HG03442 (cell line): Measurements from ENCODE around the gene FAXDC2.

Source experiments
- ATAC-seq: cut with Tn5 transposase; IDR thresholded peaks from one replicate; pipeline ENCODE4 v1.9.1; 2021; ENCODE audit warnings: mild to moderate bottlenecking, moderate library complexity; ENCODE audit not compliant: unreplicated experiment

Gene FAXDC2, protein sequence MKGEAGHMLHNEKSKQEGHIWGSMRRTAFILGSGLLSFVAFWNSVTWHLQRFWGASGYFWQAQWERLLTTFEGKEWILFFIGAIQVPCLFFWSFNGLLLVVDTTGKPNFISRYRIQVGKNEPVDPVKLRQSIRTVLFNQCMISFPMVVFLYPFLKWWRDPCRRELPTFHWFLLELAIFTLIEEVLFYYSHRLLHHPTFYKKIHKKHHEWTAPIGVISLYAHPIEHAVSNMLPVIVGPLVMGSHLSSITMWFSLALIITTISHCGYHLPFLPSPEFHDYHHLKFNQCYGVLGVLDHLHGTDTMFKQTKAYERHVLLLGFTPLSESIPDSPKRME

DNA sequence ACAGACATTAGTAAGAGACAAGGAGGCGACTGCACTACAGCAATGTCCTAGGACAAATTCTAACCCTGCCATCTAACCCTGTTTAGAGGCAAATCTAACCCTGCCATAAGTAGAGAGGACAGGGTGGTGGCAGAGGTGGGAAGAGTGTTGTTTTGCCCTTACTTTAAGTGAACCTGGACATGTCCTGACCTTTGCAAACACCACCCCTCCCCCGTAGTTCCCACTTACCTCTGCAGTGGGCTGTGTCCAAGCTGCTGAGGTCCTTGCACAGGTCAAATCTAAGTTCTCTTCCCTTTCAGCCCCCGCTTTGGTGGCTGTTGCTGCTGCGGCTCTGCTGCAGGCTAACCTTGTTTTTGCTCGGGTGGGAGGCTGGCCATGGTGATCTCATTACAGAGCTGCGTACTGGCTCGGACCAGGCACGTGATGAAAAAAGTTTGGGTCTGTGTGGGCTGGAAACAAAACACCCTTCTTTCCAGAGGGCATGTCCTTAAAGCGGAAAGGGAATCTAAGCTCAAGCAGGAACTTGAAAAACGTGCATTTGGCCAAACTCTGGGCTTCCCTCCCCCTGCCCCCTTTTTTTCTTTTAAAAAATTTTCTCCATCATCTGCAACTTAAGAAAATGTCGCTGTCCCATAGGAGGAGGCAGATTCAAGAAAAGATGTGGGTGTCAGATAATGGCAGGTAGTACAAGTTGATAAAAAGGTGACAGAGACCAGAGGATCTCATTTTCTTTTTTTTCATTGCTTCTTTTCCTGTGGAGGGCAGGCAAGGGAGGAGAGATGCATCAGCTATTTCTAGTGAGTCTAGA is at the start of gene FAXDC2:
Gene FAXDC2, minus strand, starts transcription at position 349 of the 808 bp plus-strand sequence. CDS start 12,425 bp downstream, outside the sequence.
- peak; percentile 58 for ATAC-seq

DNA sequence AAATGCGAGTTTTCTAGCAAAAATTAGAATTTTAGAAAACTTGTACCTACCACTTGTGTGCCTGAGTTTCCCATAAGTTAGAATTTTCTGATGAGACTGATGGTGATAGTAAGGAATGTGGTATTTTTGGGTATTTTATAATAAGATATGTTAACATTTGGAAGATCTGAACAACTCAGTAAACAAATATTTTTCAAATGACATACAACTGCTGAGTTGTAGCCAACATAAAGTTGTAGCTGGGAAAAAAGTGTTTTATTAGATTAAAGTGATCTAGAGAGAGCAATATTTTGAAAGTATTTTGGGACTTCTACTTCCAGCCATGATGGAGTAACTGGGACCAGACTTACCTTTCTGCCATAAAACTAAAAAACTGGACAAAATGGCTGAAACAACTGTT is 49.7 kb upstream of the FAXDC2 start:
- no peak for ATAC-seq

GRCh38 chr5:154899151-154899816 is 48.9 kb upstream of the FAXDC2 start:
- no peak for ATAC-seq

- no peak for ATAC-seq
Measured at GRCh38 chr5:154898210-154898609, 47.8 kb upstream of the FAXDC2 start.

DNA sequence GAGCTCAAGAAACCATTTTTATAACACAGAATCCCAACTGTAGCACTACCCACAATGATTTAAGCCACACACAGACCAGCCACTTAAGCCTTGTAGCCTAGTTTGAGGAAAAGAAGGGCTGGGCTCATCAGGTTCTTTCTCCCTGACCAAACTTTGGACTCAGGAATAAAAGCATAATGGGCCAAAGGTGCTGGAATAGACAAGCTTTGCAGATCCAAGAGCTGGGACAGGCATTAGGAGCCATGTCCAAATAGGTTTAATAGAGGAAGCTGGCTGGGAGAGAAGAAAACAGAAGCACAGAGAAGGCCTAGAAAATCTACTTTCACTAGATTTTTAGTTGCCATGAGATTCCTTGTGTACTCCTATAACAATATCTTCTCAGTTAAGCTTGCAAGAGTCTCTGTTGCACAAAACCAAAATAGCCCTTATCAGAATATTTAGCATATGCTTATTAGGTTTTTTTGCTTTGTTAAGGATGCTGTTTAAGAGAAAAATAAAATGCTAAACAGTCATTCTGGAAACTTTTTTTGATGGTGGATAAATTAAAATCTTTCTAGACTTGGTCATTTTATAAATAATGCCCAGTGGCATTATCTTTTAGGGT is 46.3 kb upstream of the FAXDC2 start:
- ATAC-seq: no peak

DNA sequence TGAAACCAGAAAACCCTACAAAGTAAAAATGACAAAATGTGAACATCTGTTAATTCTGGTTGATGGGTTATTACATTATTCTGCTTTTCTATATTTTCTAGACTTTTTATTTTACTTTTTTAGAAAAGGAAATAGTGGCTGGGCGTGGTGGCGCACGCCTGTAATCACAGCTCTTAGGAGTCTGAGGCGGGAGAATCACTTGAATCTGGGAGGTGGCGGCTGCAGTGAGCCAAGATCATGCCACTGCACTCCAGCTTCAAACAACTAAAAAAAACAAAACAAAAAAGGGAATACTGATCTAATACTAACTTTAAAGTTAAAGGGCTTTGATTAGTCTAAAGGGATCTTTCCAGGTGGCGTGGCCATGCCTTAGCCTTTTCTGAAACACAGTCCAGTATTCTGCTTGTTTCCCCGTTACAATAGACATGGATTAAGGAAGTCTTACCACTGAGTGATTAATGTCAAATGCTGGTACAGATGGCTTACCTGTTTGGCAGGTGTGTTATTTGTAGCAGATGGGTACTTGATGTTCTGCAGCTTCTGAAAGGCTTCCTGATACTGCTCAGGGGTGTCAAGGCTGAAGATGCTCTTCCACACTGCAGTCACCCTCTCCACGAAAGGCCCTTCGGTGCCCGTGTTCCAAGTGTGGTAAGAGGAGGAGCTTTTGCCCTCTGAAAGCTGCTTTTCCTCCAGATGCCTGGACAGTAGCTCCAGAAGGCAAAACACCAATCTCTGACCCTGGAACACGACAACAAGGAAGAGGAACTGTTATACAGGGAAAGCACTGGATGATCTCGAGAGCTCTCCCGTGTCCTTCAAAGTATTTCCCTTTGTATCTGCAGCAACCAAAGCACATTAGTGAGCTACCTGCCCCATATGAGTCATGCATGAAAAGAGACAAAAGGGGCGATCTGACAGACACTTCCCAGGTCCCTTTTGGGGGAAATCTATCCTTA is 45.5 kb upstream of the FAXDC2 start:
- no peak for ATAC-seq

DNA sequence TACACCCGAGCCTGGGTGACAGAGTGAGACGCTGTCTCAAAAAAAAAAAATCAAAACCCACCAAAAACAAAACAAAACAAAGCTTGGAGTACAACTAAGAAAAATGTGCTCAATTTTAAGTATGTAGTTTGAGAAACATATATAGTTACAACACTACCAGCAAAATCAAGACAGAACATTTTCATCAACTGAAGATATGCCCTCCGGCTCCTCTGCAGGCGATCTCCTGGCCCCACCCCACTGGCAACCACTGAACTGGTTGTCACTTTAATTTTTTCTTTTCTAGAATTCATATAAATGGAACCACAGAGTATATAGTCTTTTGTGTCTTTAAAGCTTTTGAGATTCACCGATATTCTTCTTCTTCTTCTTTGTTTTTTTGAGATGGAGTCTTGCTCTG is 43.0 kb upstream of the FAXDC2 start:
- ATAC-seq: no peak

GRCh38 chr5:154892369-154892771 is 42.0 kb upstream of the FAXDC2 start:
- no peak for ATAC-seq

DNA sequence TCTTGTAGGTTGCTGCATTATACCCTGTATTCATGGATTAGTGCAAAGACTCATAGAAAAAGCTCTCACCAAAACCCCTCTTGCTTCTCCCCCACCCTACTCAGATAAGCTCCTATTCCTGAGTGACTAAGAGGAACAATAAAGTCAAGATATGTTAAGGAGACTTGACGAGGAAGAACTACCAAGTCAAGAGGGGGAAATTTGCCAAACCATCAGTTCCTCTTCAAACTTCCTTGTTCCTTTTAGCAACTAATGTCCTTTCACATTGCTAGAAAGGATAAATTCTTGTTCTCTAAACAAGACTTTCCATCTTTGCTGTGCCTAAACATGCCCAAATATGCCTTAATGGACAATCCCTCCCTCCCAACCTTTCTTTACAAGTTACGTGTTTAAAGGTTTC is 35.0 kb upstream of the FAXDC2 start:
- no peak for ATAC-seq

DNA sequence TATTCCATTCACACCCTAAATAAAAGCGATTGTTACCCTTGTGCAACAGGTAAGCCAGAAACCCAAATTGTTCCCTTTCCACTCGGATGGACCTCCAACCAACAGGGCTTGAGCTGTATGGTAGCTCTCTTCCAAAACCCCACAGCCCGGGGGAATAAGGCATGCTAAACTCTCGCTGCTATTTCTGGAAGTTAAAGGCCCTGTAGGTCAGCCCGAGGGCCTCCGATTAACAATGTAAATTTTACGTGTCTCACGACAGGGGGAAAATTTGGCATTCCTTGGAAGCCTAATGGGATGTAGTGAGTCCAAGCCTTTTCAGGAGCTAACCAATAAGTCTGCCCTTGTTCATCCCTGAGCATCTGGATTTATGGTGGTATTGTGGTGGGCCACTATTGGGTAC is 34.0 kb upstream of the FAXDC2 start:
- ATAC-seq: no peak

- ATAC-seq: no peak
Measured at GRCh38 chr5:154881986-154882385, 31.6 kb upstream of the FAXDC2 start.

- ATAC-seq: no peak
Measured at GRCh38 chr5:154878642-154879335, 28.4 kb upstream of the FAXDC2 start.

GRCh38 chr5:154873791-154874331 is 23.5 kb upstream of the FAXDC2 start:
- no peak for ATAC-seq

- ATAC-seq: no peak
Measured at GRCh38 chr5:154871734-154872133, 21.3 kb upstream of the FAXDC2 start.

DNA sequence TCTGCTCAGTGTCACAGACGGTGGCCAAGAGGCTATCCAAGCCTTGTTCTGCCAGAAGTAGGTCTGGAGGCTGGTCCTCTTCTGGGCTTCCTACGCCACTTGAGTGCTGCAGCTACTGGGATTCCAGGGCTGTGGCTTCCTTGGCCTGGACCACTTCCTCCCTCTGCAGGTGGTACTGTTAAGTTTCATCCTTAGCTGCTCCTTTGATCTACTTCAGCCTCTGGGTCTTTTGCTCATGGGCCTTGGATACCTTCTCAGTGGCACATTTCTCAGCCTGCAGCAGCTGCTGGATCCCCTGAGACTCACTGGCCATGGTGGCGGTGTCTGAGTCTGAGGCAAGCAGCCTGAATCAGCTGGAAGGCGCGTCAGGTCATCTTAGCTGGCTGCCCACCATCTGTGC is 18.3 kb upstream of the FAXDC2 start:
- ATAC-seq: no peak

DNA sequence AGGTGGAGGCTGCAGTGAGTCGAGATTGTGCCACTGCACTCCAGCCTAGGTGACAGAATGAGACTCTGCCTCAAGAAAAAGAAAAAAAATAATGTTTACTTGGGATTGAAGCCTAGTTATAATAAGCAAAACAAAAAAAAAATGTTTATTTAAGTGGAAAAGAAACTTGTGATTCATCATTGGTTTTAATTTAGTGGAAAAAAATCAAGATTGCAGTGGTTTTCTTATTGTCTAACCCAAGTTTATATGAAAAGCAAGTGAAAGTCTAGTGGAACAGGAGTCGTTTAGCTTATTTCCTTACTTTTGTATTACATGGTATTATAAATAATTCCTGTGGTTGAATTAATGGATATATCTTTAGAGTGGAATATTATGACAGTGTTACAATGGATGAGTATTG is 16.4 kb upstream of the FAXDC2 start:
- no peak for ATAC-seq

DNA sequence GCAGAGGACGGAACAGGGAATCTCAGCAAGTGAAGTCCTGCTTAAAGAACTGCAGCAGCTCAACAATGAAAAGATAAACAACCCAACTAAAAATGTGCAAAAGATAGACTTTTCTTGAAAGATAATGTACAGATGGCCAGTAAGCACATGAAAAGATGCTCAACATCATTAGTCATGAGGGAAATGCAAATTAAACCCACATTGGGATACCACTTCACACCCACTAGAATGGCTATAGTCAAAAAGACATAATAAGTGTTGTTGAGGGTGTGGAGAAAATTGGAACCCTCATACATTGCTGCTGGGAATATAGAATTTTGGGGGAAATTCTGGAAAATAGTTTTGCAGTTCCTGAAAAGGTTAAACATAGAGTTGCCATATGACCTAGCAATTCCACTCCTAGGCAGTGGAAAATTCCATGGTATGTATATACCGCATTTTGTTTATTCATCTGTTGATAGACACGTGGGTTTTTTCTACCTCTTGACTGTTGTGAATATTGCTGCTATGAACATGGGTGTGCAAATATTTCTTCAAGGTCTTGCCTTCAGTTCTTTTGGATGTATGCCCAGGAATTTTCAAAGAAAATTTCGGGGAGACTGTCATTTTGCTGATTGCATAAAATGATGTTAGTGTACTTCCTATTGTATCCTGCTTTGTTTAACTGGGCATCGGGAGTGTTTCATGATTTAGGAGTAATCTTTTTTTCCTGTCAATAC is 15.2 kb upstream of the FAXDC2 start:
- no peak for ATAC-seq

DNA sequence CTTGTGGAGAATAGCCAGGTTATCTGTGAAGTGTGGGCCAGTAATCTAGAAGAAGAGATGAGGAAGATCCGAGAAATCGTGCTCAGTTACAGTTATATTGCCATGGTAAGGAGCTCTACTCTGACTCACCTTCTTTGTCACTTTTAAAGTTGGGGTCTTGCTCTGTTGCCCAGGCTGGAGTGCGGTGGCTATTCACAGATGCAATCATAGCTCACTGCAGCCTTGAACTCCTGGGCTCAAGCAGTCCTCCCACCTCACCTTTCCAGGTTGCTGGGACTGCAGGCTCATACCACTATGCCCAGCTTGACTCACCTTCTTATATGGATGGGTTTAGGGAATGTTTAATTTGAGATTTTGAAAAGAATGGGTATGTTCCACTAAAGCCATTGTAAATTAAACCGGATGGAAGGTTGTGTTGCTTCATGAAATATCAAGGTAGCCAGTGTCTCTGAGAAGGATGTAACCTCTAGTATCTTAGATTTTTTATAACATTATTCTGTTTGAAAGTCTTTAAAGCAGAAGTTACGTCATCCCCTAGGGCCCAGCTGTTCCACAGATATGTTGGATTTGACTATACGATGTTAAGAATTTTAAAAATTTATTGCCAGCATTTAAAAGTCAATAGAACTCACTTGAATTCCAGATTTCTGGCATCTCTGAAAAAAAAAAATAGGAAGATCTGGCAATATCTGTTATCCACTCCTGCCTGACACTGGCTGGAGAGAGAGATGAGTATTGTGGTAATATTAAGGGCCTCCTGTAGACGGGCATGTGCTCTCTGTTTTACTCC is 13.1 kb upstream of the FAXDC2 start:
- ATAC-seq: no peak
